DOHH2 (cell line): Measurements from ENCODE around the gene ANKS1B.

Source experiments
- H3F3A ChIP-seq: fragments of 200-600 bp; sonication (generic), shearing (Covaris generic); 2 replicates; pipeline ENCODE4 v1.6.0; 2016; ENCODE audit warnings: antibody characterized with exemption, mild to moderate bottlenecking; ENCODE audit not compliant: control insufficient read depth, insufficient read depth
- H3K27ac ChIP-seq: fragments of 200-600 bp; sonication (generic); 2 replicates; pipeline ENCODE4 v1.5.1; 2014; ENCODE audit warnings: low read depth, mild to moderate bottlenecking, low read length, moderate library complexity
- H3K27me3 ChIP-seq: fragments of 200-600 bp; sonication (generic); 2 replicates; pipeline ENCODE4 v1.6.1; 2014; ENCODE audit warnings: mild to moderate bottlenecking, low read length, mixed read lengths; ENCODE audit not compliant: control insufficient read depth
- H3K36me3 ChIP-seq: fragments of 200-600 bp; sonication (generic); 2 replicates; pipeline ENCODE4 v1.6.1; 2014; ENCODE audit warnings: mild to moderate bottlenecking, low read length, moderate library complexity, mixed read lengths; ENCODE audit not compliant: control insufficient read depth
- H3K4me1 ChIP-seq: fragments of 200-600 bp; sonication (generic); 2 replicates; pipeline ENCODE4 v1.6.1; 2014; ENCODE audit warnings: mild to moderate bottlenecking, low read length, mixed read lengths; ENCODE audit not compliant: control insufficient read depth
- H3K4me2 ChIP-seq: fragments of 200-600 bp; sonication (generic); 2 replicates; pipeline ENCODE4 v1.6.0; 2014; ENCODE audit warnings: mild to moderate bottlenecking, low read length, moderate library complexity
- H3K4me3 ChIP-seq: fragments of 200-600 bp; sonication (generic); 2 replicates; pipeline ENCODE4 v1.5.1; 2014; ENCODE audit warnings: mild to moderate bottlenecking, low read length, mixed read lengths
- H3K79me2 ChIP-seq: fragments of 200-600 bp; sonication (generic); 2 replicates; pipeline ENCODE4 v1.6.1; 2014; ENCODE audit warnings: mild to moderate bottlenecking, low read length, mixed read lengths; ENCODE audit not compliant: control insufficient read depth
- H3K9me2 ChIP-seq: fragments of 200-600 bp; sonication (generic); replicated peaks from 2 replicates; pipeline ENCODE4 v1.6.1; 2014; ENCODE audit warnings: mild to moderate bottlenecking, low read length, mixed read lengths; ENCODE audit not compliant: control insufficient read depth
- H3K9me3 ChIP-seq: fragments of 200-600 bp; sonication (generic); 2 replicates; pipeline ENCODE4 v1.6.1; 2014; ENCODE audit warnings: antibody characterized with exemption, low read length, mixed read lengths; ENCODE audit not compliant: control insufficient read depth, insufficient read depth
- H4K20me1 ChIP-seq: fragments of 200-600 bp; sonication (generic); 2 replicates; pipeline ENCODE4 v1.6.0; 2014; ENCODE audit warnings: low read depth, mild to moderate bottlenecking, antibody characterized with exemption, low read length, moderate library complexity; ENCODE audit not compliant: control insufficient read depth, insufficient read depth
- CTCF ChIP-seq: fragments of 200-600 bp; sonication (generic); IDR thresholded peaks from one replicate; pipeline ENCODE4 v1.5.1; 2014; ENCODE audit warnings: antibody characterized with exemption, mild to moderate bottlenecking, low read depth, low read length; ENCODE audit not compliant: poor library complexity, severe bottlenecking
- EZH2phosphoT487 ChIP-seq: fragments of 200-600 bp; sonication (generic); IDR thresholded peaks from 2 replicates; pipeline ENCODE4 v1.6.1; 2017; ENCODE audit warnings: borderline replicate concordance, mild to moderate bottlenecking, antibody characterized with exemption, low read length, moderate library complexity, mixed read lengths

Gene ANKS1B

GRCh38 chr12:99108924-99109323 lies 875.8 kb downstream of the ANKS1B start:
- Histone ChIP-seq H3K9me3 (no peaks in the 10 kb centered on the region), H3K27ac (no peak overlapping the region), H3K4me3 (no peak overlapping the region), H3K4me2 (no peak overlapping the region), H3K36me3 (no peaks in the 10 kb centered on the region), H3F3A (no peaks in the 10 kb centered on the region), H3K4me1 (no peaks in the 10 kb centered on the region), H3K9me2 (no peaks in the 10 kb centered on the region), H3K27me3 (no peaks in the 10 kb centered on the region), H3K79me2 (no peaks in the 10 kb centered on the region), H4K20me1 (no peaks in the 10 kb centered on the region)
- no peak for TF ChIP-seq EZH2phosphoT487
- no peak for TF ChIP-seq CTCF

DNA sequence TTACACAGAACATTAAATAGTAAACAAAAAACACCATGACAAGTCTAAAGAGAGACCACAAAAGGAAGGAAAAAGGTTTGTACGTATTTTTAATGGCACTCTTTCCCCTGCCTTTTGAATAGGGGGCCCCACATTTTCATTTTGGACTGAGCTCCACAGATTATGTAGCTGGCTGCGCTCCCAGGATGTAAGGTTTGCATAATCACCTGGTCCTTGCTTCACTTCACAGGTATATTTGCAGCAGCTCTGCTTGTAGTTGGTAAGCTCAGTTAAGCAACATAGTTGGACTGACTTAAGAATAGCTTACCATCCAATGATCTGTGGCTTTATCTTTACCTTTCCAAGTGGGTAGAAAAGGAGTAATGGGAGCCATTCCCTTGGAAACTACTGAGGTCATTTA lies 885.0 kb downstream of the ANKS1B start:
- no peaks in the 10 kb centered on the region for H3F3A ChIP-seq
- H3K27ac ChIP-seq: no peak overlapping the region
- H3K4me1 ChIP-seq: peaks cover 7% of the 10 kb centered on the region
- H3K4me2 ChIP-seq: no peak overlapping the region
- no peaks in the 10 kb centered on the region for H3K27me3 ChIP-seq
- H3K36me3 ChIP-seq: no peaks in the 10 kb centered on the region
- no peaks in the 10 kb centered on the region for H3K9me2 ChIP-seq
- no peaks in the 10 kb centered on the region for H3K79me2 ChIP-seq
- H3K9me3 ChIP-seq: no peaks in the 10 kb centered on the region
- no peak overlapping the region for H3K4me3 ChIP-seq
- no peaks in the 10 kb centered on the region for H4K20me1 ChIP-seq
- TF ChIP-seq CTCF (no peak), EZH2phosphoT487 (no peak)

DNA sequence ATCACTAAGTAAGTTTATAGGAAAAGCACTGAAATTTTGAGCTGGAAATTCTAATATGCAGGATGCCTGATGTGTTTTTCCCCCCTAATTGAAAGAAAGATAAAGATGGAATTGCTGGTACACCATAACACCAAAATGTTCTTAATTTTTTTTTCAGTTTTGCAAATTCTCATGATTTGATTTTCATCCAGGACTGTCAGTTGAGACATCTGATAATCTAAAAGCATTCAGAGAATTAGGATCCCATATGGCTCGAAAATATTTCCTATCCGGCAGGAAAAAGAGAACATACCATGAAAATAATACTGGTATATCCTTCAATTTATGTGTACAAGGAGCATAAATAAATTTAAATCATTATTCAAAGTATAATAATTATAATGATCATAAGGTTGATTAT lies 887.6 kb downstream of the ANKS1B start:
- Histone ChIP-seq H3K27me3 (no peaks in the 10 kb centered on the region), H3K27ac (no peak overlapping the region), H3K4me1 (peaks cover 16% of the 10 kb centered on the region), H4K20me1 (no peaks in the 10 kb centered on the region), H3K9me3 (0 out of 2 replicates have a peak, but pooled peaks cover 2% of the 10 kb centered on the region), H3F3A (no peaks in the 10 kb centered on the region), H3K4me3 (no peak overlapping the region), H3K79me2 (no peaks in the 10 kb centered on the region), H3K9me2 (no peaks in the 10 kb centered on the region), H3K36me3 (no peaks in the 10 kb centered on the region), H3K4me2 (no peak overlapping the region)
- TF ChIP-seq CTCF (no peak), EZH2phosphoT487 (no peak)

- Histone ChIP-seq H3K4me2 (no peak overlapping the region), H4K20me1 (no peaks in the 10 kb centered on the region), H3K9me3 (0 out of 2 replicates have a peak, but pooled peaks cover 2% of the 10 kb centered on the region), H3K27me3 (no peaks in the 10 kb centered on the region), H3K27ac (no peak overlapping the region), H3K4me3 (no peak overlapping the region), H3F3A (no peaks in the 10 kb centered on the region), H3K36me3 (no peaks in the 10 kb centered on the region), H3K79me2 (no peaks in the 10 kb centered on the region), H3K9me2 (no peaks in the 10 kb centered on the region), H3K4me1 (peaks cover 9% of the 10 kb centered on the region)
- TF ChIP-seq EZH2phosphoT487: no peak
- TF ChIP-seq CTCF: no peak
Measured at GRCh38 chr12:99093166-99093565, 891.6 kb downstream of the ANKS1B start.
